HepG2 (cell line): ENCODE results near the gene SCN7A. TPM values are rescaled to one million over a fixed set of nuclear protein-coding genes. Genes with fewer than 3 reads are reported as not detected.

ENCODE experiments used
- ARNT2 ChIP-seq: sonication (generic); formaldehyde crosslinking; IDR thresholded peaks from 2 replicates; pipeline ENCODE4 v1.8.0; 2022; ENCODE audit warnings: mild to moderate bottlenecking, low read depth, missing genetic modification reagents, moderate library complexity
- FOSL2 ChIP-seq: sonication (generic); formaldehyde crosslinking; IDR thresholded peaks from 2 replicates; pipeline ENCODE4 v1.4.0; 2020; ENCODE audit warnings: missing genetic modification reagents
- GPN1 ChIP-seq: sonication (generic); formaldehyde crosslinking; IDR thresholded peaks from 2 replicates; pipeline ENCODE4 v1.5.1; 2020; ENCODE audit warnings: missing genetic modification reagents, borderline replicate concordance
- KDM6A ChIP-seq: IDR thresholded peaks from 2 replicates; pipeline ENCODE4 v1.6.1; 2016; ENCODE audit warnings: low read depth
- PHF8 ChIP-seq: sonication (generic); formaldehyde crosslinking; IDR thresholded peaks from 2 replicates; pipeline ENCODE4 v1.5.0; 2020; ENCODE audit warnings: missing genetic modification reagents
- REPIN1 ChIP-seq: sonication (generic); formaldehyde crosslinking; IDR thresholded peaks from 2 replicates; pipeline ENCODE4 v1.8.0; 2022; ENCODE audit warnings: missing genetic modification reagents, low read depth, mild to moderate bottlenecking, borderline replicate concordance
- SIX4 ChIP-seq: sonication (generic); formaldehyde crosslinking; IDR thresholded peaks from 2 replicates; pipeline ENCODE4 v1.4.0; 2020; ENCODE audit warnings: missing genetic modification reagents
- SP140L ChIP-seq: sonication (generic); formaldehyde crosslinking; IDR thresholded peaks from 2 replicates; pipeline ENCODE4 v1.4.0; 2020; ENCODE audit warnings: missing genetic modification reagents, borderline replicate concordance
- SRSF9 ChIP-seq: fragments of 200-400 bp; formaldehyde crosslinking; IDR thresholded peaks from 2 replicates; pipeline ENCODE4 v1.6.1; 2018; ENCODE audit warnings: borderline replicate concordance, mild to moderate bottlenecking, low read depth, low read length; ENCODE audit not compliant: insufficient read depth, poor library complexity, severe bottlenecking
- WIZ ChIP-seq: sonication (generic); formaldehyde crosslinking; IDR thresholded peaks from 2 replicates; pipeline ENCODE4 v1.5.1; 2020; ENCODE audit warnings: mild to moderate bottlenecking, missing genetic modification reagents
- ZFP36L1 ChIP-seq: sonication (generic); formaldehyde crosslinking; IDR thresholded peaks from 2 replicates; pipeline ENCODE4 v1.8.0; 2022; ENCODE audit warnings: mild to moderate bottlenecking, missing genetic modification reagents, moderate library complexity
- ZNF841 ChIP-seq: sonication (generic); formaldehyde crosslinking; IDR thresholded peaks from 2 replicates; pipeline ENCODE4 v1.8.1; 2023; ENCODE audit warnings: missing genetic modification reagents, borderline replicate concordance
- polyA plus RNA-seq, 8 experiments: library from polyadenylated mRNA; depleted of rRNA in 3 of 8; stranded (reverse) in 7 of 8; unstranded in 1 of 8; fragments of >200 nt; fragmentation: Illumina TruSeq in 4 of 8; extraction: Trizol in 4 of 8; gene quantifications; 2 replicates each; pipeline versions ENCODE4 v1.2.1 to v1.2.3, GENCODE V29; 2011 to 2016; ENCODE audit warnings: low read depth in 4 of 8, missing spikeins in 1 of 8, mixed read lengths in 1 of 8; ENCODE audit not compliant: insufficient read depth in 1 of 8
- total RNA-seq, 5 experiments: library from RNA; depleted of rRNA; stranded (reverse); fragments of >200 nt; fragmentation: Illumina TruSeq; extraction: Trizol; gene quantifications; 2 replicates each; pipeline ENCODE4 v1.2.3, GENCODE V29; 2016; ENCODE audit warnings: low read depth in 1 of 5
- TF ChIP-seq, protein P1 (sequence below): sonication (generic); formaldehyde crosslinking; IDR thresholded peaks from 2 replicates; pipeline ENCODE4 v1.5.0; 2020; ENCODE audit warnings: mild to moderate bottlenecking, missing genetic modification reagents
- TF ChIP-seq, protein P2 (sequence below): sonication (generic); formaldehyde crosslinking; IDR thresholded peaks from one replicate; pipeline ENCODE4 v1.5.1; 2020; ENCODE audit warnings: mild to moderate bottlenecking, missing genetic modification reagents; ENCODE audit errors: not compliant biosample characterization
- TF ChIP-seq, protein P3 (sequence below): fragments of 450-650 bp; IDR thresholded peaks from 2 replicates; pipeline ENCODE4 v1.6.1; 2017; ENCODE audit warnings: mild to moderate bottlenecking

SCN7A gene
- total and polyA plus RNA-seq, 2 of the 13 experiments (the other 11 are each of a cell fraction or from before 2014, with no cell fraction given) = 0.01 TPM; not detected in 1

DNA sequence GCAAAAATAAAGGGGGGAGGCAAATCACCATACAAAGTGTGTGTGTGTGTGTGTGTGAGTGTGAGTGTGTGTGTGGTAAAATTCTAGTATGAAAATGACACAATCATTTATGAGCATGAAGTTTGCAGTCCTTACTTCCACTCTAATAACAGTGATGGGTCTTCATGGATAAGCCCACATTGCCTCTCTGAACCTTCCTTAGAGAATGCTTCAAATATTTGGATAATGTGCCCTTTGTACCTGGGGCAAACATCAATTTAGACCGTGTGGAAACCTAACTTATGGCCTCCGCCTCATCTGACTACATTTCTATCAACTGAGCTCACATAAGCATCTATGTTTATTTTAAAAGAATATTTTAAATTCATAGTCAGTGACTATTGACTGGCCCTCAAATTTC is 122.0 kb downstream of the SCN7A start (continued):
- TF ChIP-seq, protein P1, sequence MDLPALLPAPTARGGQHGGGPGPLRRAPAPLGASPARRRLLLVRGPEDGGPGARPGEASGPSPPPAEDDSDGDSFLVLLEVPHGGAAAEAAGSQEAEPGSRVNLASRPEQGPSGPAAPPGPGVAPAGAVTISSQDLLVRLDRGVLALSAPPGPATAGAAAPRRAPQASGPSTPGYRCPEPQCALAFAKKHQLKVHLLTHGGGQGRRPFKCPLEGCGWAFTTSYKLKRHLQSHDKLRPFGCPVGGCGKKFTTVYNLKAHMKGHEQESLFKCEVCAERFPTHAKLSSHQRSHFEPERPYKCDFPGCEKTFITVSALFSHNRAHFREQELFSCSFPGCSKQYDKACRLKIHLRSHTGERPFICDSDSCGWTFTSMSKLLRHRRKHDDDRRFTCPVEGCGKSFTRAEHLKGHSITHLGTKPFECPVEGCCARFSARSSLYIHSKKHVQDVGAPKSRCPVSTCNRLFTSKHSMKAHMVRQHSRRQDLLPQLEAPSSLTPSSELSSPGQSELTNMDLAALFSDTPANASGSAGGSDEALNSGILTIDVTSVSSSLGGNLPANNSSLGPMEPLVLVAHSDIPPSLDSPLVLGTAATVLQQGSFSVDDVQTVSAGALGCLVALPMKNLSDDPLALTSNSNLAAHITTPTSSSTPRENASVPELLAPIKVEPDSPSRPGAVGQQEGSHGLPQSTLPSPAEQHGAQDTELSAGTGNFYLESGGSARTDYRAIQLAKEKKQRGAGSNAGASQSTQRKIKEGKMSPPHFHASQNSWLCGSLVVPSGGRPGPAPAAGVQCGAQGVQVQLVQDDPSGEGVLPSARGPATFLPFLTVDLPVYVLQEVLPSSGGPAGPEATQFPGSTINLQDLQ = no peak
- no peak for TF ChIP-seq SRSF9
- no peak for TF ChIP-seq PHF8 (CRISPR knock-in tag)
- no peak for TF ChIP-seq ZNF841 (CRISPR knock-in tag)
- TF ChIP-seq, protein P2, sequence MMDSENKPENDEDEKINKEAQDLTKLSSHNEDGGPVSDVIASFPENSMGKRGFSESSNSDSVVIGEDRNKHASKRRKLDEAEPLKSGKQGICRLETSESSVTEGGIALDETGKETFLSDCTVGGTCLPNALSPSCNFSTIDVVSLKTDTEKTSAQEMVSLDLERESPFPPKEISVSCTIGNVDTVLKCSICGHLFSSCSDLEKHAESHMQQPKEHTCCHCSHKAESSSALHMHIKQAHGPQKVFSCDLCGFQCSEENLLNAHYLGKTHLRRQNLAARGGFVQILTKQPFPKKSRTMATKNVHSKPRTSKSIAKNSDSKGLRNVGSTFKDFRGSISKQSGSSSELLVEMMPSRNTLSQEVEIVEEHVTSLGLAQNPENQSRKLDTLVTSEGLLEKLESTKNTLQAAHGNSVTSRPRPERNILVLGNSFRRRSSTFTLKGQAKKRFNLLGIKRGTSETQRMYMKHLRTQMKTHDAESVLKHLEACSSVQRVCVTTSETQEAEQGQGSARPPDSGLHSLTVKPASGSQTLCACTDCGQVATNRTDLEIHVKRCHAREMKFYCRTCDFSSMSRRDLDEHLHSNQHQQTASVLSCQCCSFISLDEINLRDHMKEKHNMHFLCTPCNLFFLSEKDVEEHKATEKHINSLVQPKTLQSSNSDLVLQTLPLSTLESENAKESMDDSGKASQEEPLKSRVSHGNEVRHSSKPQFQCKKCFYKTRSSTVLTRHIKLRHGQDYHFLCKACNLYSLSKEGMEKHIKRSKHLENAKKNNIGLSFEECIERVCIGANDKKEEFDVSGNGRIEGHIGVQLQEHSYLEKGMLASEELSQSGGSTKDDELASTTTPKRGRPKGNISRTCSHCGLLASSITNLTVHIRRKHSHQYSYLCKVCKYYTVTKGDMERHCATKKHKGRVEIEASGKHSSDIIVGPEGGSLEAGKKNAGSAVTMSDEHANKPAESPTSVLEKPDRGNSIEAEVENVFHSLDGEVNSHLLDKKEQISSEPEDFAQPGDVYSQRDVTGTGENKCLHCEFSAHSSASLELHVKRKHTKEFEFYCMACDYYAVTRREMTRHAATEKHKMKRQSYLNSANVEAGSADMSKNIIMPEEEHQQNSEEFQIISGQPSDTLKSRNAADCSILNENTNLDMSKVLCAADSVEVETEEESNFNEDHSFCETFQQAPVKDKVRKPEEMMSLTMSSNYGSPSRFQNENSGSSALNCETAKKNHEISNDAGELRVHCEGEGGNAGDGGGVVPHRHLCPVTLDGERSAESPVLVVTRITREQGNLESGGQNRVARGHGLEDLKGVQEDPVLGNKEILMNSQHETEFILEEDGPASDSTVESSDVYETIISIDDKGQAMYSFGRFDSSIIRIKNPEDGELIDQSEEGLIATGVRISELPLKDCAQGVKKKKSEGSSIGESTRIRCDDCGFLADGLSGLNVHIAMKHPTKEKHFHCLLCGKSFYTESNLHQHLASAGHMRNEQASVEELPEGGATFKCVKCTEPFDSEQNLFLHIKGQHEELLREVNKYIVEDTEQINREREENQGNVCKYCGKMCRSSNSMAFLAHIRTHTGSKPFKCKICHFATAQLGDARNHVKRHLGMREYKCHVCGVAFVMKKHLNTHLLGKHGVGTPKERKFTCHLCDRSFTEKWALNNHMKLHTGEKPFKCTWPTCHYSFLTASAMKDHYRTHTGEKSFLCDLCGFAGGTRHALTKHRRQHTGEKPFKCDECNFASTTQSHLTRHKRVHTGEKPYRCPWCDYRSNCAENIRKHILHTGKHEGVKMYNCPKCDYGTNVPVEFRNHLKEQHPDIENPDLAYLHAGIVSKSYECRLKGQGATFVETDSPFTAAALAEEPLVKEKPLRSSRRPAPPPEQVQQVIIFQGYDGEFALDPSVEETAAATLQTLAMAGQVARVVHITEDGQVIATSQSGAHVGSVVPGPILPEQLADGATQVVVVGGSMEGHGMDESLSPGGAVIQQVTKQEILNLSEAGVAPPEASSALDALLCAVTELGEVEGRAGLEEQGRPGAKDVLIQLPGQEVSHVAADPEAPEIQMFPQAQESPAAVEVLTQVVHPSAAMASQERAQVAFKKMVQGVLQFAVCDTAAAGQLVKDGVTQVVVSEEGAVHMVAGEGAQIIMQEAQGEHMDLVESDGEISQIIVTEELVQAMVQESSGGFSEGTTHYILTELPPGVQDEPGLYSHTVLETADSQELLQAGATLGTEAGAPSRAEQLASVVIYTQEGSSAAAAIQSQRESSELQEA (CRISPR knock-in tag) = no peak
- peak; percentile 75; the same call in 1 of the 2 replicates for TF ChIP-seq KDM6A (CRISPR knock-in tag)
- peak; percentile 50; the same call in 1 of the 2 replicates for TF ChIP-seq REPIN1 (CRISPR knock-in tag)
- peak; percentile 63; the same call in 1 of the 2 replicates for TF ChIP-seq SIX4
- no peak for TF ChIP-seq SP140L (CRISPR knock-in tag)
- no peak for TF ChIP-seq WIZ (CRISPR knock-in tag)
- no peak; the same call in 1 of the 2 replicates for TF ChIP-seq ZFP36L1
- TF ChIP-seq, protein P3, sequence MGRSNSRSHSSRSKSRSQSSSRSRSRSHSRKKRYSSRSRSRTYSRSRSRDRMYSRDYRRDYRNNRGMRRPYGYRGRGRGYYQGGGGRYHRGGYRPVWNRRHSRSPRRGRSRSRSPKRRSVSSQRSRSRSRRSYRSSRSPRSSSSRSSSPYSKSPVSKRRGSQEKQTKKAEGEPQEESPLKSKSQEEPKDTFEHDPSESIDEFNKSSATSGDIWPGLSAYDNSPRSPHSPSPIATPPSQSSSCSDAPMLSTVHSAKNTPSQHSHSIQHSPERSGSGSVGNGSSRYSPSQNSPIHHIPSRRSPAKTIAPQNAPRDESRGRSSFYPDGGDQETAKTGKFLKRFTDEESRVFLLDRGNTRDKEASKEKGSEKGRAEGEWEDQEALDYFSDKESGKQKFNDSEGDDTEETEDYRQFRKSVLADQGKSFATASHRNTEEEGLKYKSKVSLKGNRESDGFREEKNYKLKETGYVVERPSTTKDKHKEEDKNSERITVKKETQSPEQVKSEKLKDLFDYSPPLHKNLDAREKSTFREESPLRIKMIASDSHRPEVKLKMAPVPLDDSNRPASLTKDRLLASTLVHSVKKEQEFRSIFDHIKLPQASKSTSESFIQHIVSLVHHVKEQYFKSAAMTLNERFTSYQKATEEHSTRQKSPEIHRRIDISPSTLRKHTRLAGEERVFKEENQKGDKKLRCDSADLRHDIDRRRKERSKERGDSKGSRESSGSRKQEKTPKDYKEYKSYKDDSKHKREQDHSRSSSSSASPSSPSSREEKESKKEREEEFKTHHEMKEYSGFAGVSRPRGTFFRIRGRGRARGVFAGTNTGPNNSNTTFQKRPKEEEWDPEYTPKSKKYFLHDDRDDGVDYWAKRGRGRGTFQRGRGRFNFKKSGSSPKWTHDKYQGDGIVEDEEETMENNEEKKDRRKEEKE = no peak
- TF ChIP-seq FOSL2 (CRISPR knock-in tag) = peak; percentile 73
- TF ChIP-seq GPN1 (CRISPR knock-in tag) = no peak
- no peak for TF ChIP-seq ARNT2
